LNCaP clone FGC (cell line): ENCODE data around the gene SRPK2.
A peak's percentile ranks its signal among the peaks of the same experiment; 100 is the strongest.
"Not testable (repeated sequence)": the region's sequence is repeated elsewhere in the genome, so short reads cannot be mapped to it uniquely, and the experiment has no call there.

Experiments
- DNase-seq: peaks from one replicate; pipeline ENCODE4 v3.0.0-alpha.2; 2011; ENCODE audit warnings: low read depth
- H3K4me3 ChIP-seq: 2 replicates; pipeline ENCODE4 v1.5.1; 2011; ENCODE audit warnings: mild to moderate bottlenecking, low read depth, low read length, control low read depth
- CTCF ChIP-seq: IDR thresholded peaks from 2 replicates; pipeline ENCODE4 v1.5.1; 2012; ENCODE audit warnings: mild to moderate bottlenecking; ENCODE audit not compliant: control insufficient read depth, insufficient read depth; ENCODE audit errors: extremely low read depth

Gene SRPK2

GRCh38 chr7:105268511-105269392, 120.0 kb downstream of the SRPK2 start:
- peak; percentile 43 for DNase-seq
- H3K4me3 ChIP-seq = peak overlapping the region; percentile 45
- TF ChIP-seq CTCF = no peak

- H3K4me3 ChIP-seq = peak overlapping the region; percentile 45
- no peak for TF ChIP-seq CTCF
- DNase-seq = no peak
These were observed 120.7 kb downstream of the SRPK2 start for GRCh38 chr7:105268056-105268455.

GRCh38 chr7:105267244-105267643, 121.5 kb downstream of the SRPK2 start:
- TF ChIP-seq CTCF = no peak
- H3K4me3 ChIP-seq = no peak overlapping the region
- no peak for DNase-seq

GRCh38 chr7:105264707-105265106, 124.0 kb downstream of the SRPK2 start:
- no peak overlapping the region for H3K4me3 ChIP-seq
- no peak for TF ChIP-seq CTCF
- no peak for DNase-seq

GRCh38 chr7:105261689-105262088, 127.0 kb downstream of the SRPK2 start:
- H3K4me3 ChIP-seq = no peak overlapping the region
- no peak for TF ChIP-seq CTCF
- no peak for DNase-seq

- not testable (repeated sequence) for H3K4me3 ChIP-seq, DNase-seq
These were observed 128.4 kb downstream of the SRPK2 start for GRCh38 chr7:105260201-105260871.

- DNase-seq, H3K4me3 ChIP-seq: not testable (repeated sequence)
These were observed 129.8 kb downstream of the SRPK2 start for GRCh38 chr7:105258919-105259318.

GRCh38 chr7:105257338-105257737, 131.4 kb downstream of the SRPK2 start:
- DNase-seq = peak; percentile 59
- no peak overlapping the region for H3K4me3 ChIP-seq
- TF ChIP-seq CTCF = no peak
